HG03469 (cell line): ENCODE measurements around the gene JAK2.

ENCODE experiments used
- ATAC-seq: cut with Tn5 transposase; IDR thresholded peaks from one replicate; pipeline ENCODE4 v1.9.1; 2021; ENCODE audit warnings: mild to moderate bottlenecking, moderate library complexity, moderate number of reproducible peaks; ENCODE audit not compliant: unreplicated experiment

JAK2 gene

DNA sequence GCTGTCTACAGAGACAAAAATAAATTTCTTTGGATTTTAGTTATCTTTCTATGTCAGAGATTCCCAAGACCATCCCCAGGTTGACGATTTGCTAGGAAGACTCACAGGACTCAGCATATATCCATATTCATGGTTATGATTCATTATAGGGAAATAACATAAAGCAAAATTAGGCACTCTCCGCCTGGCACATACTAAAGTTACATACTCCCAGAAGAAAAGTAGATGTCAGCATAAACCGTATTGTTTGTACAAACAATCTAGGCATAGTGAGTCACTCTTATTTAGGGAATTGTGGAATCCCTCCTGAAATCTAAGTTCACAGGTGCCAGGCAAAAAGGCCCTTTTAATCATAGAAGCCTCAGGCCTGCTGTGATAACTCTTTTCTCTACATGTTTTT is 137.4 kb downstream of the JAK2 start:
- no peak for ATAC-seq

- no peak for ATAC-seq
These were observed 155.1 kb downstream of the JAK2 start for GRCh38 chr9:5140151-5140550.

DNA sequence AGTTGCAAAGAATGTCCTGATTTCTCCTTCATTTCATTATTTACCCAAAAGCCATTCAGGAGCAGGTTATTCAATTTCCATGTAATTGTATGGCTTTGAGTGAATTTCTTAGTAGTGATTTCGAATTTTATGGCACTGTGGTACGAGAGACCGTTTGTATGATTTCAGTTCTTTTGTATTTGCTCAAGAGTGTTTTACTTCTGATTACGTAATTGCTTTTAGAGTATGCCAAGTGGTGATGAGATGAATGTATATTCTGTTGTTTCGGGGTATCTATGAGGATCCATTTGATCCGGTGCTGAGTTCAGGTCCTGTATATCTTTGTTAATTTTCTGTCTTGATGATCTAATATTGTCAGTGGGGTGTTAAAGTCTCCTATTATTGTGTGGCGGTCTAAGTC is 159.1 kb downstream of the JAK2 start:
- no peak for ATAC-seq

- no peak for ATAC-seq
These were observed 161.2 kb downstream of the JAK2 start for GRCh38 chr9:5146241-5146640.
